Keratinocyte (primary cell): ENCODE results near the gene GFPT2. TPM values are rescaled to one million over a fixed set of nuclear protein-coding genes. Genes with fewer than 3 reads are reported as not detected.

Source experiments
- DNase-seq: peaks from one replicate; pipeline ENCODE4 v3.0.0-alpha.2; 2011; ENCODE audit warnings: low read depth, missing footprints, low spot score
- FAIRE-seq: peaks from 2 replicates; lab custom pipeline; 2011; peaks lifted over from hg19 to GRCh38; lab: Jason Lieb, UNC
- H2AFZ ChIP-seq: 2 replicates; pipeline ENCODE4 v1.6.0; 2012; ENCODE audit warnings: low read length, control low read depth, inconsistent platforms; ENCODE audit not compliant: control insufficient read depth
- H3K27ac ChIP-seq: 2 replicates; pipeline ENCODE4 v1.5.1; 2011; ENCODE audit warnings: low read length; ENCODE audit not compliant: control insufficient read depth, insufficient read depth
- H3K27me3 ChIP-seq: 3 replicates; pipeline ENCODE4 v1.6.0; 2011; ENCODE audit warnings: low read length; ENCODE audit not compliant: control insufficient read depth, insufficient read depth; ENCODE audit errors: extremely low read depth
- H3K36me3 ChIP-seq, 2 experiments: 2 replicates in 1 of 2; 3 replicates in 1 of 2; pipeline ENCODE4 v1.5.1; 2011; ENCODE audit warnings: low read length in 2 of 2, mild to moderate bottlenecking in 1 of 2; ENCODE audit not compliant: control insufficient read depth in 2 of 2, insufficient read depth in 2 of 2; ENCODE audit errors: extremely low read depth in 1 of 2
- H3K4me1 ChIP-seq: 3 replicates; pipeline ENCODE4 v1.5.1; 2011; ENCODE audit warnings: low read length; ENCODE audit not compliant: control insufficient read depth, insufficient read depth; ENCODE audit errors: extremely low read depth
- H3K4me2 ChIP-seq: 3 replicates; pipeline ENCODE4 v1.6.0; 2011; ENCODE audit warnings: low read depth, low read length; ENCODE audit not compliant: control insufficient read depth, insufficient read depth; ENCODE audit errors: extremely low read depth
- H3K4me3 ChIP-seq, 3 experiments: fragments of 200-600 bp in 1 of 3; sonication (generic) in 1 of 3; 2 replicates in 2 of 3; 3 replicates in 1 of 3; pipeline ENCODE4 v1.5.1; 2011 to 2016; ENCODE audit warnings: low read length in 3 of 3, mild to moderate bottlenecking in 3 of 3, control low read depth in 2 of 3, inconsistent platforms in 1 of 3, low read depth in 1 of 3, mixed read lengths in 1 of 3, mixed run types in 1 of 3, moderate library complexity in 1 of 3; ENCODE audit not compliant: control insufficient read depth in 2 of 3, insufficient read depth in 2 of 3; ENCODE audit errors: extremely low read depth in 1 of 3
- H3K79me2 ChIP-seq: 2 replicates; pipeline ENCODE4 v1.6.0; 2012; ENCODE audit warnings: low read length; ENCODE audit not compliant: control insufficient read depth, insufficient read depth
- H3K9ac ChIP-seq: 3 replicates; pipeline ENCODE4 v1.6.0; 2011; ENCODE audit warnings: low read length; ENCODE audit not compliant: control insufficient read depth, insufficient read depth; ENCODE audit errors: extremely low read depth
- H3K9me1 ChIP-seq: 3 replicates; pipeline ENCODE4 v1.6.0; 2011; ENCODE audit warnings: low read length; ENCODE audit not compliant: control insufficient read depth, insufficient read depth; ENCODE audit errors: extremely low read depth
- H3K9me3 ChIP-seq: 2 replicates; pipeline ENCODE4 v1.5.1; 2012; ENCODE audit warnings: low read depth, low read length; ENCODE audit not compliant: control insufficient read depth
- H4K20me1 ChIP-seq: 3 replicates; pipeline ENCODE4 v1.6.0; 2011; ENCODE audit warnings: low read length; ENCODE audit not compliant: control insufficient read depth, insufficient read depth; ENCODE audit errors: extremely low read depth
- EZH2 ChIP-seq: IDR thresholded peaks from one replicate; pipeline ENCODE4 v1.6.1; 2012; ENCODE audit warnings: inconsistent platforms, mild to moderate bottlenecking, low read length, moderate library complexity
- dilution Hi-C: fragments of 300-500 bp; cut with MboI; formaldehyde crosslinking; loops from one replicate; pipeline ENCODE4 v1.7.0; 2020; ENCODE audit warnings: low sequenced_read_pairs; ENCODE audit not compliant: extremely low pct_ligation_motif_present
- polyA plus RNA-seq, 5 experiments: library from polyadenylated mRNA; depleted of rRNA in 3 of 5; stranded (reverse) in 3 of 5; stranded (forward) in 1 of 5; unstranded in 1 of 5; fragments of >200 nt; gene quantifications; 1 replicate in 1 of 5; 2 replicates in 3 of 5; 3 replicates in 1 of 5; pipeline versions ENCODE4 v1.2.1 to v1.2.3, GENCODE V29; 2011 to 2012; ENCODE audit warnings: missing spikeins in 2 of 5, low read depth in 1 of 5, low replicate concordance in 1 of 5
- TF ChIP-seq, protein P1 (sequence below), 3 experiments: IDR thresholded peaks in 1 of 3; conservative IDR thresholded peaks in 1 of 3; optimal IDR thresholded peaks in 1 of 3; 2 replicates in 2 of 3; 3 replicates in 1 of 3; pipeline versions ENCODE3 to v1.5.1; 2011; ENCODE audit warnings: low read length in 3 of 3, mild to moderate bottlenecking in 3 of 3, moderate library complexity in 2 of 3, control low read depth in 1 of 3, inconsistent platforms in 1 of 3; ENCODE audit not compliant: insufficient read depth in 2 of 3; ENCODE audit errors: extremely low read depth in 1 of 3

Gene GFPT2
- polyA plus RNA-seq, 1 donor (not counting 4 experiments of a cell fraction or from before 2014, with no cell fraction given) = not detected

- dilution Hi-C loops = no loop called here
- H4K20me1 ChIP-seq = no peaks in the 10 kb centered on the region
- H3K4me2 ChIP-seq = no peak overlapping the region
- no peak overlapping the region for H3K9ac ChIP-seq
- H3K27ac ChIP-seq = no peak overlapping the region
- FAIRE-seq = no peak
- H3K9me1 ChIP-seq = no peaks in the 10 kb centered on the region
- H3K4me1 ChIP-seq = no peaks in the 10 kb centered on the region
- H3K27me3 ChIP-seq = no peaks in the 10 kb centered on the region
- peaks cover 2% of the 10 kb centered on the region for H3K9me3 ChIP-seq
- TF ChIP-seq, protein P1, sequence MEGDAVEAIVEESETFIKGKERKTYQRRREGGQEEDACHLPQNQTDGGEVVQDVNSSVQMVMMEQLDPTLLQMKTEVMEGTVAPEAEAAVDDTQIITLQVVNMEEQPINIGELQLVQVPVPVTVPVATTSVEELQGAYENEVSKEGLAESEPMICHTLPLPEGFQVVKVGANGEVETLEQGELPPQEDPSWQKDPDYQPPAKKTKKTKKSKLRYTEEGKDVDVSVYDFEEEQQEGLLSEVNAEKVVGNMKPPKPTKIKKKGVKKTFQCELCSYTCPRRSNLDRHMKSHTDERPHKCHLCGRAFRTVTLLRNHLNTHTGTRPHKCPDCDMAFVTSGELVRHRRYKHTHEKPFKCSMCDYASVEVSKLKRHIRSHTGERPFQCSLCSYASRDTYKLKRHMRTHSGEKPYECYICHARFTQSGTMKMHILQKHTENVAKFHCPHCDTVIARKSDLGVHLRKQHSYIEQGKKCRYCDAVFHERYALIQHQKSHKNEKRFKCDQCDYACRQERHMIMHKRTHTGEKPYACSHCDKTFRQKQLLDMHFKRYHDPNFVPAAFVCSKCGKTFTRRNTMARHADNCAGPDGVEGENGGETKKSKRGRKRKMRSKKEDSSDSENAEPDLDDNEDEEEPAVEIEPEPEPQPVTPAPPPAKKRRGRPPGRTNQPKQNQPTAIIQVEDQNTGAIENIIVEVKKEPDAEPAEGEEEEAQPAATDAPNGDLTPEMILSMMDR (optimal IDR thresholded peaks at IDR 0.05 in 1 of 3, IDR thresholded peaks at IDR 0.05 in 1 of 3, conservative IDR thresholded peaks at IDR 0.05 in 1 of 3; ENCODE audit: extremely low read depth in 1 of 3, insufficient read depth in 2 of 3, low read length in 3 of 3) = no peak
- TF ChIP-seq EZH2 = no peak
- DNase-seq = no peak
- no peaks in the 10 kb centered on the region for H3K79me2 ChIP-seq
- H3K36me3 ChIP-seq = no peaks in the 10 kb centered on the region
- H3K4me3 ChIP-seq = no peak overlapping the region
- no peak overlapping the region for H2AFZ ChIP-seq
Observed at GRCh38 chr5:180391276-180391675, 38.1 kb upstream of the GFPT2 start.

- FAIRE-seq (no peak), DNase-seq (no peak)
- Histone ChIP-seq H4K20me1 (no peaks in the 10 kb centered on the region), H3K79me2 (no peaks in the 10 kb centered on the region), H3K36me3 (no peaks in the 10 kb centered on the region), H3K4me2 (no peak overlapping the region), H3K27ac (no peak overlapping the region), H3K9ac (no peak overlapping the region), H3K9me3 (peaks cover 2% of the 10 kb centered on the region), H3K4me1 (no peaks in the 10 kb centered on the region), H3K27me3 (no peaks in the 10 kb centered on the region), H3K4me3 (no peak overlapping the region), H2AFZ (no peak overlapping the region), H3K9me1 (no peaks in the 10 kb centered on the region)
- dilution Hi-C loops = no loop called here
- TF ChIP-seq, protein P1 (optimal IDR thresholded peaks at IDR 0.05 in 1 of 3, IDR thresholded peaks at IDR 0.05 in 1 of 3, conservative IDR thresholded peaks at IDR 0.05 in 1 of 3; ENCODE audit: extremely low read depth in 1 of 3, insufficient read depth in 2 of 3, low read length in 3 of 3) = no peak
- TF ChIP-seq EZH2 = no peak
Observed at GRCh38 chr5:180390441-180391190, 37.5 kb upstream of the GFPT2 start.
